Measurements from ENCODE around the gene CUL3. TPM values are rescaled to one million over a fixed set of nuclear protein-coding genes. Genes with fewer than 3 reads are reported as not detected.

CUL3 gene
- total RNA-seq, 1 donor from 2014 or later, result 33.5 TPM

DNA sequence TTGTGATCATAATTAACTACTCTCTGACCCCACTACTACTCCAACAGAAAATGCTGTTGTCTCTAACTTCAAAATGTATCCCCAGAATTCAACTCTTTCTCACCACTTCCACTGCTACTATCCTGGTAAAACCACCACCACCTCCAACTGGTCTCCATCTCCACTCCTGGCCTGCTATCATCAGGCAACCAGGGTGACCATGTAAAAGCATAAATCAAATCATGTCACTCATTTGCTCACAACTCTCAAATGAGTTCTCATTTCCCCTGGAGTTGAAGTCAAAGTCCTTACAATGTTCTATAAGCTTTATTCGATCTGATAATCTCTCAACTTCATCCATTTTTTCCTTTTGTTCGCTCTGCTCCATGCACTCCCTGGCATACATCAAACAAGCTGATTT lies 24.6 kb downstream of the CUL3 start:
- TF ChIP-seq, protein P1, sequence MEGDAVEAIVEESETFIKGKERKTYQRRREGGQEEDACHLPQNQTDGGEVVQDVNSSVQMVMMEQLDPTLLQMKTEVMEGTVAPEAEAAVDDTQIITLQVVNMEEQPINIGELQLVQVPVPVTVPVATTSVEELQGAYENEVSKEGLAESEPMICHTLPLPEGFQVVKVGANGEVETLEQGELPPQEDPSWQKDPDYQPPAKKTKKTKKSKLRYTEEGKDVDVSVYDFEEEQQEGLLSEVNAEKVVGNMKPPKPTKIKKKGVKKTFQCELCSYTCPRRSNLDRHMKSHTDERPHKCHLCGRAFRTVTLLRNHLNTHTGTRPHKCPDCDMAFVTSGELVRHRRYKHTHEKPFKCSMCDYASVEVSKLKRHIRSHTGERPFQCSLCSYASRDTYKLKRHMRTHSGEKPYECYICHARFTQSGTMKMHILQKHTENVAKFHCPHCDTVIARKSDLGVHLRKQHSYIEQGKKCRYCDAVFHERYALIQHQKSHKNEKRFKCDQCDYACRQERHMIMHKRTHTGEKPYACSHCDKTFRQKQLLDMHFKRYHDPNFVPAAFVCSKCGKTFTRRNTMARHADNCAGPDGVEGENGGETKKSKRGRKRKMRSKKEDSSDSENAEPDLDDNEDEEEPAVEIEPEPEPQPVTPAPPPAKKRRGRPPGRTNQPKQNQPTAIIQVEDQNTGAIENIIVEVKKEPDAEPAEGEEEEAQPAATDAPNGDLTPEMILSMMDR (conservative IDR thresholded peaks at IDR 0.05; ENCODE audit: low read depth, low read length), result no peak
- no peak overlapping the region for H3K4me3 ChIP-seq (ENCODE audit: low read depth, low read length)
- DNase-seq (ENCODE audit: low read depth), result no peak

DNA sequence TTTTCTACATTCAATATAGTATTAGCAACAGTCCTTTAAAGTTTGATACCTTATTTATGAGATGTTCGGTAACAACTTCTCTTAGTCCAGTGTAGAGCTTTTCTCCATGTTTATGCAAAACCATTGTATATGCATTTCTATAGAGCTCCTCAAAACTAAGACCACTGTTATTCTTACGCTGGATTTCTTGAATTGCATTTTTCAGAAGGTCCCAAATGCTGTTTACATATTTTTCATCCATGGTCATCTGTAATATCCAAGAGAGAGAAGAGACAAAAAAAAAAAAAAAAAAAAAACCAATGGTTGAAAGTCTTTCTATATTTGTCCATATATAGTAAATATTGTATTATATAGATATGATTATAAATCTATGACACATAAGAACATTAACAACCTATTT lies 27.6 kb downstream of the CUL3 start:
- no peak for DNase-seq (ENCODE audit: low read depth)
- TF ChIP-seq, protein P1 (conservative IDR thresholded peaks at IDR 0.05; ENCODE audit: low read depth, low read length), result no peak
- H3K4me3 ChIP-seq (ENCODE audit: low read depth, low read length), result no peak overlapping the region

DNA sequence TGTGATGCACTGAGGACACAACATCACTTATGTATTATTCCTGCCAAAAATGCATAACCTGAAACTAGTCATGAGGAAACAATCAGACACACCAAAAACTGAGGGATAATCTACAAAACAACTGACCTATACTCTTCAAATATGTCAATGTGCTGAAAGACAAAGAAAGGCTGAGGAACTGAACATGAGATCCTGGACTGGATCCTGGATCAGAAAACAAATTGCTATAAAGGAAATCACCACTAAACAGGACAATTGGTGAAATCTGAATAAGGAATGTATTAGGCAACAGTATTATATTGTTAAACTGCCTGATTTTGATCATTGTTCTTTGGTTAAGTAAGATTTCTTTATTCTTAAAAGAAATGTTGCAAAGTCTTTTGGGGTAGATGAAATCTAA lies 28.8 kb downstream of the CUL3 start:
- DNase-seq (ENCODE audit: low read depth), result no peak
- no peak overlapping the region for H3K4me3 ChIP-seq (ENCODE audit: low read depth, low read length)
- TF ChIP-seq, protein P1 (conservative IDR thresholded peaks at IDR 0.05; ENCODE audit: low read depth, low read length), result no peak

DNA sequence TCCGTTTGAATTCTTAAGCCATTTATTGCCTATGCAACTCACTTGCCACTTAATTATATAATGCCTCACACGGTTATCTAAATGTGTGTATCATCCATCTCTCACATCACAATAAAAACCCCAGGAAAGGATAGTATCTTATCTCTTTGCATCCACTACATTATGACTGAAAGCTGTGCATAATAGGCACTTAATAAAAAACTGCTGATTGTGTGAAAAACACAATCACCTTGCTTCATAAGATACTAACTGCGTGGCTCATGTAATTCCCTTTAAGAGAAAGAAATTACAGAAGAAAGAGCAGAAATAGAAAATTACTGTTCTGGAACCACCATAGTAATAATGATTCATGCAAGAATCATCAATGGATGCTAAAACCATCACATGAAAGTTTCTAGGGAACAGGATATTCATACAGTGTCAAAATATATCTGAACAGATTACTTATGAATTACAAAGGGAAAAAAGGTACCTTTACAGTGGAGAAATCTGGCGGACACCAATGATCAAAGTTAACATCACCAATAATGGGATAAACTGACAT lies 29.3 kb downstream of the CUL3 start:
- H3K4me3 ChIP-seq (ENCODE audit: low read depth, low read length), result no peak overlapping the region
- DNase-seq (ENCODE audit: low read depth), result no peak
- TF ChIP-seq, protein P1 (conservative IDR thresholded peaks at IDR 0.05; ENCODE audit: low read depth, low read length), result no peak

DNA sequence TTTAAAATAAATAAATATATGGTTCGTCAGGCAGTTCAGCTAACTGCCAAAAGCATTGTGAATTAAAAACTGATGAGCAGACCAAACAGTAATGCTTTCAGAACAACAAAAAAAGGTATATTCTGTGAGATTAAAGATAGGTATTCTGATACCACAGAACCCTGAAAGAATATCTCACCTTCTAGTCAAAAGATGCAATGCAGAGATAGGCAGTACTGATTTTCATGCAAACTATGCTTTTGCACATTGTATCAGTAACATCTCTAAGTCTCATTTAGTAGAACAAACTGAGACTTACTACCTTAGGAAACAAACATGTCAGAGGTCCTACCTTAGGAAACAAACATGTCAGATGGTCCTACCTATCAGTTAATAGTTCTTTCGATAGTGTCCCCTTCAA lies 32.4 kb downstream of the CUL3 start:
- DNase-seq (ENCODE audit: low read depth), result no peak
- TF ChIP-seq, protein P1 (conservative IDR thresholded peaks at IDR 0.05; ENCODE audit: low read depth, low read length), result no peak
- H3K4me3 ChIP-seq (ENCODE audit: low read depth, low read length), result no peak overlapping the region

DNA sequence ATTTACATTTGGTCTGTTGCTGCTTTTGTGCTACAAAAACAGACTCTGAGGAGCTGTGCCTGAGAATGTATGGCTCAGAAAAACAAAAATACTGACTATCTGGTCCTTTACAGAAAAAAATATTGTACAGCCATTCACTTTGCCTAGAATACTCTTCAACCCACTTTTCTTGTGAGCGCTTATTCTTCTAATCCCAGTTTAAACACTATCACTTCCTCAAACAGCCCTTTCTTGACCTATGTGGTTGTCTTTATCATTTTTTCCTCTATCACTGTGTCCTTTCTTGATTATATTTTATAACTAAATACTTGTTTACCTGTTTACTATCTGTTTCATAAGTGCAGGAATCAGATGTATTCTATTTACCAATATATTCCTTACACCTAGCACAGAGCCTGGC lies 33.5 kb downstream of the CUL3 start:
- H3K4me3 ChIP-seq (ENCODE audit: low read depth, low read length), result no peak overlapping the region
- TF ChIP-seq, protein P1 (conservative IDR thresholded peaks at IDR 0.05; ENCODE audit: low read depth, low read length), result no peak
- DNase-seq (ENCODE audit: low read depth), result no peak

DNA sequence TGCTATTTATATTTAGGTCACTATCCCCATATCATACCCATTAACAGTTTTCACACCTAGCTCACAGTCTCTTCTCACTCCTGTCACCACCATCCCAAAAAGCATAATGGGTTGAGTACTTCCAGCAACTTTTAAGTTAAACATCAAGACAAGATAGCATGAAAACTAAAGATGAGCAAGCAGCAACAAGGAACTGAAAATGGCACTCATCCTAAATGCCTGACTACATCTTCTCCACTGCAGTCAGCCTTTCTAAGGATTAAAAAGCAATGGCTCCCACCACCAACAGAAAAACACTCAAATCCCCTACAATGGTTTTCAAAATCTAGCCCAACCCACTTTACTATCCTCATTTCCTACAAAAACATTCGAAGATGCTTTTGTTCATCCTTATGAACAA lies 38.2 kb downstream of the CUL3 start:
- DNase-seq (ENCODE audit: low read depth), result no peak
- no peak overlapping the region for H3K4me3 ChIP-seq (ENCODE audit: low read depth, low read length)
- TF ChIP-seq, protein P1 (conservative IDR thresholded peaks at IDR 0.05; ENCODE audit: low read depth, low read length), result no peak
